ENCODE results near the gene ZFAND4. TPM values are rescaled to one million over a fixed set of nuclear protein-coding genes. Genes with fewer than 3 reads are reported as not detected.

Gene ZFAND4
- total RNA-seq, 1 donor from 2014 or later, result 11.1 TPM

DNA sequence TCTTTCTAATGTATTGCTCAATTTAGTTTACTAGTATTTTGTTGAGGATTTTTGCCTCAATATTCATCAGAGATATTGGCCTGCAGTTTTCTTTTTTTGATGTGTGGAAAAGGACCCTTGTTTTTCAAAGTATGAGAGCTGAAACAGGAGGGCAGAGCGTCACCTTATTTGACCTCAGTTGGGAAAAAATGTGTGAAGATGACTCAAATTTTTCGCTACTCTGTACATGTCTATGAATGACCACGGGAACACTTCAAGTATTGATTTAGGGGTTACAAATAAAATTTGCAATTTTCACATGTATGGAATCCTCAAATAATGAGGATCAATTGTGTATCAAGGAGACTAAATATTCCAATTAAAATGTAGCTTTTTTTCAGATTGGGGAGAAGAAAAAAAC, 103.1 kb downstream of the ZFAND4 start:
- no peaks in the 10 kb centered on the region for H3K27me3 ChIP-seq (ENCODE audit: low read depth)
- no peak overlapping the region for H3K27ac ChIP-seq (replicated peaks)
- H3K9me3 ChIP-seq (replicated peaks), result no peaks in the 10 kb centered on the region
- TF ChIP-seq, protein P1, sequence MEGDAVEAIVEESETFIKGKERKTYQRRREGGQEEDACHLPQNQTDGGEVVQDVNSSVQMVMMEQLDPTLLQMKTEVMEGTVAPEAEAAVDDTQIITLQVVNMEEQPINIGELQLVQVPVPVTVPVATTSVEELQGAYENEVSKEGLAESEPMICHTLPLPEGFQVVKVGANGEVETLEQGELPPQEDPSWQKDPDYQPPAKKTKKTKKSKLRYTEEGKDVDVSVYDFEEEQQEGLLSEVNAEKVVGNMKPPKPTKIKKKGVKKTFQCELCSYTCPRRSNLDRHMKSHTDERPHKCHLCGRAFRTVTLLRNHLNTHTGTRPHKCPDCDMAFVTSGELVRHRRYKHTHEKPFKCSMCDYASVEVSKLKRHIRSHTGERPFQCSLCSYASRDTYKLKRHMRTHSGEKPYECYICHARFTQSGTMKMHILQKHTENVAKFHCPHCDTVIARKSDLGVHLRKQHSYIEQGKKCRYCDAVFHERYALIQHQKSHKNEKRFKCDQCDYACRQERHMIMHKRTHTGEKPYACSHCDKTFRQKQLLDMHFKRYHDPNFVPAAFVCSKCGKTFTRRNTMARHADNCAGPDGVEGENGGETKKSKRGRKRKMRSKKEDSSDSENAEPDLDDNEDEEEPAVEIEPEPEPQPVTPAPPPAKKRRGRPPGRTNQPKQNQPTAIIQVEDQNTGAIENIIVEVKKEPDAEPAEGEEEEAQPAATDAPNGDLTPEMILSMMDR (IDR thresholded peaks at IDR 0.05; ENCODE audit: borderline replicate concordance), result no peak
- DNase-seq, result no peak
- H3K36me3 ChIP-seq, result no peaks in the 10 kb centered on the region
- intact Hi-C loops (cut with micrococcal nuclease), result no loop called here
- no peak overlapping the region for H3K4me3 ChIP-seq
- peaks cover 12% of the 10 kb centered on the region for H3K4me1 ChIP-seq

DNA sequence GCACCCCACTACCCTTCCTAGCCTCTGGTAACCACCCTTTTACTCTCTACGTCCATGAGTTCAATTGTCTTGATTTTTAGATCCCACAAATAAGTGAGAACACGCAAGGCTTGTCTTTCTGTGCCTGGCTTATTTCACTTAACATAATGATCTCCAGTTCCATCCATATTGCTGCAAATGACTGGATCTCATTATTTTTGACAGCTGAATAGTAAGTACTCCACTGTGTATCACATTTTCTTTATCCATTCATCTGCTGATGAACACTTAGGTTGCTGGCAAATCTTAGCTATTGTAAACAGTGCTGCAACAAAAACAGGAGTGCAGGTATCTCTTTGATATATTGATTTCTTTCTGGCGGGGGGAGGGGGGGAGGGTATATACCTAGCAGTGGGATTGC, 106.2 kb downstream of the ZFAND4 start:
- TF ChIP-seq, protein P1 (IDR thresholded peaks at IDR 0.05; ENCODE audit: borderline replicate concordance), result no peak
- no peaks in the 10 kb centered on the region for H3K36me3 ChIP-seq
- no peak overlapping the region for H3K27ac ChIP-seq (replicated peaks)
- intact Hi-C loops (cut with micrococcal nuclease), result no loop called here
- DNase-seq, result no peak
- H3K9me3 ChIP-seq (replicated peaks), result no peaks in the 10 kb centered on the region
- peaks cover 7% of the 10 kb centered on the region for H3K4me1 ChIP-seq
- H3K27me3 ChIP-seq (ENCODE audit: low read depth), result no peaks in the 10 kb centered on the region
- H3K4me3 ChIP-seq, result no peak overlapping the region

Other genes starting within 250 kb of the ZFAND4 start
- 30.3 TPM for gene WASHC2C, start 54.5 kb upstream of the ZFAND4 start, total RNA-seq
- gene AGAP4, start 174.7 kb upstream of the ZFAND4 start, total RNA-seq, result 6.0 TPM

Data from left ventricle myocardium inferior (tissue), 1 donor.